Neural progenitor cell (in vitro differentiated cells): ENCODE results near the gene ZNF423. TPM values are rescaled to one million over a fixed set of nuclear protein-coding genes. Genes with fewer than 3 reads are reported as not detected.

ENCODE experiments used
- DNase-seq: peaks from one replicate; pipeline ENCODE4 v3.0.0-alpha.2; 2016; ENCODE audit warnings: low spot score
- H2AFZ ChIP-seq: fragments of 200-600 bp; sonication (generic); replicated peaks from 2 replicates; pipeline ENCODE4 v1.6.1; 2016; ENCODE audit warnings: antibody characterized with exemption
- H3F3A ChIP-seq: fragments of 200-600 bp; sonication (generic); 2 replicates; pipeline ENCODE4 v1.6.1; 2016; ENCODE audit warnings: antibody characterized with exemption, low read depth
- H3K27ac ChIP-seq: fragments of 200-600 bp; sonication (generic); 2 replicates; pipeline ENCODE4 v1.5.1; 2016; ENCODE audit warnings: mild to moderate bottlenecking
- H3K27me3 ChIP-seq: fragments of 200-600 bp; sonication (generic); 2 replicates; pipeline ENCODE4 v1.6.1; 2016; ENCODE audit warnings: mild to moderate bottlenecking, moderate library complexity
- H3K36me3 ChIP-seq: fragments of 200-600 bp; sonication (generic); 2 replicates; pipeline ENCODE4 v1.5.1; 2016
- H3K4me1 ChIP-seq: fragments of 200-600 bp; sonication (generic); 2 replicates; pipeline ENCODE4 v1.6.1; 2016; ENCODE audit warnings: mixed run types
- H3K4me2 ChIP-seq: fragments of 200-600 bp; sonication (generic); 2 replicates; pipeline ENCODE4 v1.6.1; 2016
- H3K4me3 ChIP-seq: fragments of 200-600 bp; sonication (generic); 2 replicates; pipeline ENCODE4 v1.5.1; 2016
- H3K79me2 ChIP-seq: fragments of 200-600 bp; sonication (generic); 2 replicates; pipeline ENCODE4 v1.6.1; 2016; ENCODE audit warnings: low read depth
- H3K9ac ChIP-seq: fragments of 200-600 bp; sonication (generic); 2 replicates; pipeline ENCODE4 v1.6.1; 2016
- H3K9me3 ChIP-seq: fragments of 200-600 bp; sonication (generic); 2 replicates; pipeline ENCODE4 v1.5.1; 2016; ENCODE audit warnings: low read depth
- H4K20me1 ChIP-seq: fragments of 200-600 bp; sonication (generic); 2 replicates; pipeline ENCODE4 v1.6.1; 2016; ENCODE audit warnings: low read depth
- H3K27ac Mint-ChIP-seq: 3 replicates; pipeline ENCODE4 v1.8.0; 2021; ENCODE audit warnings: mixed read lengths
- H3K27me3 Mint-ChIP-seq: 2 replicates; pipeline ENCODE4 v1.8.0; 2022; ENCODE audit warnings: low read depth, mild to moderate bottlenecking, inconsistent platforms, moderate library complexity, mixed read lengths; ENCODE audit not compliant: insufficient read depth
- H3K36me3 Mint-ChIP-seq: 3 replicates; pipeline ENCODE4 v1.8.0; 2021; ENCODE audit warnings: mixed read lengths
- H3K4me1 Mint-ChIP-seq: 3 replicates; pipeline ENCODE4 v1.8.0; 2021; ENCODE audit warnings: mixed read lengths
- H3K4me3 Mint-ChIP-seq: 3 replicates; pipeline ENCODE4 v1.8.0; 2021; ENCODE audit warnings: mild to moderate bottlenecking, moderate library complexity, mixed read lengths
- H3K9me3 Mint-ChIP-seq: 3 replicates; pipeline ENCODE4 v1.8.0; 2020; ENCODE audit warnings: mixed read lengths
- CTCF ChIP-seq: fragments of 200-600 bp; sonication (generic); IDR thresholded peaks from 2 replicates; pipeline ENCODE4 v1.5.1; 2017; ENCODE audit warnings: antibody characterized with exemption, mild to moderate bottlenecking
- EZH2 ChIP-seq: fragments of 200-600 bp; sonication (generic); IDR thresholded peaks from 2 replicates; pipeline ENCODE4 v1.6.1; 2017; ENCODE audit warnings: antibody characterized with exemption, mild to moderate bottlenecking, moderate library complexity
- EZH2phosphoT487 ChIP-seq: fragments of 200-600 bp; sonication (generic); IDR thresholded peaks from 2 replicates; pipeline ENCODE4 v1.6.1; 2017; ENCODE audit warnings: antibody characterized with exemption
- total RNA-seq: library from RNA; depleted of rRNA; stranded (reverse); fragments of >200 nt; gene quantifications from 2 replicates; pipeline ENCODE4 v1.2.3, GENCODE V29; 2015; ENCODE audit warnings: low replicate concordance

Gene ZNF423
- total RNA-seq, 1 donor from 2014 or later, result 21.9 TPM

GRCh38 chr16:49545243-49545642 lies 310.7 kb downstream of the ZNF423 start:
- Histone ChIP-seq H3K79me2 (peaks cover 6% of the 10 kb centered on the region), H4K20me1 (peaks cover 81% of the 10 kb centered on the region), H3K9me3 (no peaks in the 10 kb centered on the region), H3F3A (peaks cover 27% of the 10 kb centered on the region), H3K4me1 (peaks cover 44% of the 10 kb centered on the region), H3K4me2 (no peak overlapping the region), H3K9ac (no peak overlapping the region), H2AFZ (no peak overlapping the region), H3K27ac (no peak overlapping the region), H3K36me3 (no peaks in the 10 kb centered on the region), H3K27me3 (no peaks in the 10 kb centered on the region), H3K4me3 (no peak overlapping the region)
- Mint-ChIP-seq H3K27ac (no peak overlapping the region), H3K9me3 (no peaks in the 10 kb centered on the region), H3K4me3 (no peak overlapping the region), H3K27me3 (peaks cover 3% of the 10 kb centered on the region), H3K4me1 (peaks cover 79% of the 10 kb centered on the region), H3K36me3 (peaks cover 3% of the 10 kb centered on the region)
- DNase-seq, result no peak
- TF ChIP-seq CTCF, result no peak
- no peak for TF ChIP-seq EZH2phosphoT487

DNA sequence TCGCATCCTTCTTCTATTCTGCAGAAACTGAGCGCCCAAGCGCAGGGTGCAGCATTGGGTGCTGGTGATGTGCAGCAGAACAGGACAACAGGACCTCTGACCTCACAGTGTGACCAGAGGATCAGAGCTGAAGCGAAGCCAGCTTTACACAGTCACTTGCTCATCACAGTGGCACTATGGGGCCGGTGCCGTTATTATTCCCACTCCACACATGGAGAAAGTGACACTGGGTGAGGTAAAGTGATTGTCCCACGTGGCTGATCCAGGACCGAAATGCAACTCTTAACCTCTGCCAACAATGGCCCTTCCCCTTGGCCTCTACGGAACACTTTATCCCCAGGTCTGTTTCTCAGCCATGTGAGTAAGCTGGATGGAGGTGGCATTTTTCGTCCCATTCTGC lies 311.1 kb downstream of the ZNF423 start:
- H2AFZ ChIP-seq, result no peak overlapping the region
- peaks cover 6% of the 10 kb centered on the region for H3K79me2 ChIP-seq
- no peak for TF ChIP-seq EZH2phosphoT487
- Mint-ChIP-seq H3K27ac (no peak overlapping the region), H3K4me3 (no peak overlapping the region), H3K4me1 (peaks cover 77% of the 10 kb centered on the region), H3K9me3 (no peaks in the 10 kb centered on the region), H3K36me3 (peaks cover 1% of the 10 kb centered on the region), H3K27me3 (peaks cover 3% of the 10 kb centered on the region)
- no peaks in the 10 kb centered on the region for H3K36me3 ChIP-seq
- no peak overlapping the region for H3K27ac ChIP-seq
- no peak overlapping the region for H3K4me2 ChIP-seq
- H3F3A ChIP-seq, result peaks cover 27% of the 10 kb centered on the region
- H3K4me1 ChIP-seq, result peaks cover 44% of the 10 kb centered on the region
- no peaks in the 10 kb centered on the region for H3K27me3 ChIP-seq
- no peak overlapping the region for H3K9ac ChIP-seq
- no peak for DNase-seq
- H4K20me1 ChIP-seq, result peaks cover 80% of the 10 kb centered on the region
- H3K9me3 ChIP-seq, result no peaks in the 10 kb centered on the region
- H3K4me3 ChIP-seq, result no peak overlapping the region

GRCh38 chr16:49543631-49543946 lies 312.3 kb downstream of the ZNF423 start:
- H3K27ac Mint-ChIP-seq, result no peak overlapping the region
- peaks cover 72% of the 10 kb centered on the region for H3K4me1 Mint-ChIP-seq
- H3F3A ChIP-seq, result peaks cover 27% of the 10 kb centered on the region
- no peak overlapping the region for H3K27ac ChIP-seq
- no peaks in the 10 kb centered on the region for H3K9me3 ChIP-seq
- no peak for TF ChIP-seq EZH2
- no peak for TF ChIP-seq EZH2phosphoT487
- no peak for TF ChIP-seq CTCF
- peaks cover 3% of the 10 kb centered on the region for H3K27me3 Mint-ChIP-seq
- peaks cover 71% of the 10 kb centered on the region for H4K20me1 ChIP-seq
- H3K27me3 ChIP-seq, result no peaks in the 10 kb centered on the region
- no peaks in the 10 kb centered on the region for H3K36me3 Mint-ChIP-seq
- no peaks in the 10 kb centered on the region for H3K36me3 ChIP-seq
- H3K4me3 ChIP-seq, result no peak overlapping the region
- no peak overlapping the region for H3K4me3 Mint-ChIP-seq
- H3K9ac ChIP-seq, result no peak overlapping the region
- H2AFZ ChIP-seq, result no peak overlapping the region
- peaks cover 44% of the 10 kb centered on the region for H3K4me1 ChIP-seq
- H3K9me3 Mint-ChIP-seq, result no peaks in the 10 kb centered on the region
- peak overlapping the region; percentile 52 for H3K4me2 ChIP-seq
- DNase-seq, result no peak
- peaks cover 6% of the 10 kb centered on the region for H3K79me2 ChIP-seq

- no peaks in the 10 kb centered on the region for H3K36me3 Mint-ChIP-seq
- no peaks in the 10 kb centered on the region for H3K9me3 Mint-ChIP-seq
These were observed 312.8 kb downstream of the ZNF423 start for GRCh38 chr16:49542946-49543630.

More at GRCh38 chr16:49542946-49543630, 312.8 kb downstream of the ZNF423 start:
- peaks cover 27% of the 10 kb centered on the region for H3F3A ChIP-seq
- no peak overlapping the region for H3K27ac ChIP-seq
- H4K20me1 ChIP-seq, result peaks cover 71% of the 10 kb centered on the region
- peaks cover 6% of the 10 kb centered on the region for H3K79me2 ChIP-seq
- no peak for TF ChIP-seq CTCF
- TF ChIP-seq EZH2, result no peak
- TF ChIP-seq EZH2phosphoT487, result no peak
- no peak overlapping the region for H3K9ac ChIP-seq
- Mint-ChIP-seq H3K27ac (peak overlapping the region; percentile 53), H3K27me3 (peaks cover 3% of the 10 kb centered on the region), H3K4me1 (peaks cover 72% of the 10 kb centered on the region), H3K4me3 (no peak overlapping the region)
- no peak overlapping the region for H2AFZ ChIP-seq
- H3K4me3 ChIP-seq, result no peak overlapping the region
- H3K4me1 ChIP-seq, result peaks cover 48% of the 10 kb centered on the region
- DNase-seq, result peak; percentile 72
- H3K4me2 ChIP-seq, result peak overlapping the region; percentile 52
- H3K9me3 ChIP-seq, result no peaks in the 10 kb centered on the region
- H3K27me3 ChIP-seq, result no peaks in the 10 kb centered on the region
- no peaks in the 10 kb centered on the region for H3K36me3 ChIP-seq
